Measurements from ENCODE around the gene KCNMB4. TPM values are rescaled to one million over a fixed set of nuclear protein-coding genes. Genes with fewer than 3 reads are reported as not detected.

The KCNMB4 gene
- total RNA-seq, 1 donor from 2014 or later, result 0.79 TPM

GRCh38 chr12:70467918-70468733 is 102.0 kb downstream of the KCNMB4 start:
- no peak for FAIRE-seq
- H3K4me3 ChIP-seq (ENCODE audit: low read depth, low read length), result peak overlapping the region; percentile 15
- no peaks in the 10 kb centered on the region for H3K36me3 ChIP-seq (ENCODE audit: control insufficient read depth, insufficient read depth, low read length)
- TF ChIP-seq CTCF (IDR thresholded peaks at IDR 0.05; ENCODE audit: insufficient read depth, low read length, severe bottlenecking), result no peak
- peak; percentile 13 for DNase-seq (ENCODE audit: low read depth)
- no peaks in the 10 kb centered on the region for H3K27me3 ChIP-seq (ENCODE audit: control insufficient read depth, insufficient read depth, low read length)

- no peak overlapping the region for H3K4me3 ChIP-seq (ENCODE audit: low read depth, low read length)
- no peaks in the 10 kb centered on the region for H3K36me3 ChIP-seq (ENCODE audit: control insufficient read depth, insufficient read depth, low read length)
- TF ChIP-seq CTCF (IDR thresholded peaks at IDR 0.05; ENCODE audit: insufficient read depth, low read length, severe bottlenecking), result no peak
- FAIRE-seq (no peak), DNase-seq (ENCODE audit: low read depth) (no peak)
- no peaks in the 10 kb centered on the region for H3K27me3 ChIP-seq (ENCODE audit: control insufficient read depth, insufficient read depth, low read length)
Measured at GRCh38 chr12:70468741-70469140, 102.7 kb downstream of the KCNMB4 start.

GRCh38 chr12:70469221-70469820 is 103.2 kb downstream of the KCNMB4 start:
- H3K27me3 ChIP-seq (ENCODE audit: control insufficient read depth, insufficient read depth, low read length), result no peaks in the 10 kb centered on the region
- FAIRE-seq (no peak), DNase-seq (ENCODE audit: low read depth) (no peak)
- H3K4me3 ChIP-seq (ENCODE audit: low read depth, low read length), result no peak overlapping the region
- H3K36me3 ChIP-seq (ENCODE audit: control insufficient read depth, insufficient read depth, low read length), result no peaks in the 10 kb centered on the region
- no peak for TF ChIP-seq CTCF (IDR thresholded peaks at IDR 0.05; ENCODE audit: insufficient read depth, low read length, severe bottlenecking)

GRCh38 chr12:70482764-70483163 is 116.7 kb downstream of the KCNMB4 start:
- H3K27me3 ChIP-seq (ENCODE audit: control insufficient read depth, insufficient read depth, low read length), result no peaks in the 10 kb centered on the region
- TF ChIP-seq CTCF (IDR thresholded peaks at IDR 0.05; ENCODE audit: insufficient read depth, low read length, severe bottlenecking), result no peak
- DNase-seq (ENCODE audit: low read depth), result peak; percentile 13
- no peaks in the 10 kb centered on the region for H3K36me3 ChIP-seq (ENCODE audit: control insufficient read depth, insufficient read depth, low read length)
- no peak overlapping the region for H3K4me3 ChIP-seq (ENCODE audit: low read depth, low read length)
- no peak for FAIRE-seq

Other genes starting within 250 kb of the KCNMB4 start
- gene CNOT2, start 122.9 kb upstream of the KCNMB4 start, total RNA-seq, result 116 and 130 TPM in 2 replicates

Data from bronchial epithelial cell (primary cell).